ENCODE measurements around the gene TMOD2. TPM values are rescaled to one million over a fixed set of nuclear protein-coding genes. Genes with fewer than 3 reads are reported as not detected.
A peak's percentile ranks its signal among the peaks of the same experiment; 100 is the strongest.
"Not testable (repeated sequence)": the region's sequence is repeated elsewhere in the genome, so short reads cannot be mapped to it uniquely, and the experiment has no call there.

Gene TMOD2
- total RNA-seq, 2 donors from 2014 or later, result 5.1 to 7.3 TPM

DNA sequence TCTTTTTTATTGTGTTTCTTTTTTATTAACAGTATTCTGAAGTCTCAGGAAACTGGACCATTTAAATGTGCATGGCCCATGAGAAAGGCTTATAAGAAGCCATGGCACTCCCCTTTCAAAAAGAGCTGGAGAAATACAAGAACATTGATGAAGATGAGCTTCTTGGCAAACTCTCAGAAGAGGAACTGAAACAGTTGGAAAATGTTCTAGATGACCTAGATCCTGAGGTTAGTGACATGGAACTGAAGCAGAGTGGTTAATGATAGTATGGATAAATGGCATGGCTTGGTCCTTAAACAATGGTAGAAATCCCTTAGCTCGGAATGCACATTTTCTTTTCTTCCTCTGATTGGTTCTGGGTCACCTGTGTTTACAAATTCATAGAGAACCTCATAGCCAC lies 14.9 kb downstream of the TMOD2 start:
- peaks cover 2 to 10% of the 10 kb centered on the region in 2 donors for H3K36me3 Mint-ChIP-seq (ENCODE audit: insufficient read depth in 2 of 2)
- no peak for ATAC-seq (replicated peaks in 1 of 2)

GRCh38 chr15:51768018-51768417 lies 16.6 kb downstream of the TMOD2 start:
- peak in 1 of 2 donors; percentile 12 for DNase-seq
- Mint-ChIP-seq H3K36me3 (ENCODE audit: insufficient read depth in 2 of 2) (peaks cover 2 to 10% of the 10 kb centered on the region in 2 donors), H3K9me3 (peaks cover 0 to 1% of the 10 kb centered on the region in 2 donors), H3K4me1 (ENCODE audit: low read depth) (peaks cover 12% of the 10 kb centered on the region), H3K27me3 (ENCODE audit: low read depth) (no peaks in the 10 kb centered on the region), H3K4me3 (peak overlapping the region in 1 of 2 donors; percentile 21), H3K27ac (peak overlapping the region; percentile 89)
- peak in 1 of 2 donors; percentile 38 for ATAC-seq (replicated peaks in 1 of 2)

More for the DNA sequence above, 14.9 kb downstream of the TMOD2 start:
- H3K4me3 Mint-ChIP-seq, result no peak overlapping the region
- no peak overlapping the region for H3K27ac Mint-ChIP-seq
- H3K4me1 Mint-ChIP-seq (ENCODE audit: low read depth), result peaks cover 12% of the 10 kb centered on the region
- no peaks in the 10 kb centered on the region for H3K27me3 Mint-ChIP-seq (ENCODE audit: low read depth)
- H3K9me3 Mint-ChIP-seq, result peaks cover 0 to 1% of the 10 kb centered on the region in 2 donors
- no peak for DNase-seq

DNA sequence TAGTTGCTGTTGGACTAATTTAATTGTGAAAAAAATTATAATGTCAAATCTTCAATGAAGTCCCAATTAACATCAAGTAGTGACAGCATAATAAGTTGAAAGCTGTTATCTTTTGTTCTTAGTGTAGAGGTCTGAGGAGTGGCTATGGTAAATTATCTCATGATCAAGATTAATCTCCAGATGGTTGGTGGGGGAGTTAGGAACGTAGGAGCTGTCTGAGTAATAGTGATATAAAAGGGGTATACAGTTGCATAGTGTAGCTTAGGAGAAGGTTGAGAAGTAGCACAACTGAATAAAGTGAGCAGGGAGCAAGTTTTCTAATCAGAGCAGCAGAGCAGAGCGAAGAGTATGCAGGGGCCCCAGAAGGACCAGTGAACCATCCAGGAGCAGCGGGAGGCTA lies 19.5 kb downstream of the TMOD2 start:
- peaks cover 2 to 10% of the 10 kb centered on the region in 2 donors for H3K36me3 Mint-ChIP-seq (ENCODE audit: insufficient read depth in 2 of 2)
- no peaks in the 10 kb centered on the region for H3K27me3 Mint-ChIP-seq (ENCODE audit: low read depth)
- ATAC-seq (replicated peaks in 1 of 2), result no peak

GRCh38 chr15:51771773-51772172 lies 20.4 kb downstream of the TMOD2 start:
- peaks cover 2 to 10% of the 10 kb centered on the region in 2 donors for H3K36me3 Mint-ChIP-seq (ENCODE audit: insufficient read depth in 2 of 2)
- peaks cover 18% of the 10 kb centered on the region for H3K4me1 Mint-ChIP-seq (ENCODE audit: low read depth)
- no peaks in the 10 kb centered on the region for H3K27me3 Mint-ChIP-seq (ENCODE audit: low read depth)
- peaks cover 0 to 1% of the 10 kb centered on the region in 2 donors for H3K9me3 Mint-ChIP-seq
- ATAC-seq (replicated peaks in 1 of 2) (no peak), DNase-seq (no peak)
- no peak overlapping the region for H3K27ac Mint-ChIP-seq
- H3K4me3 Mint-ChIP-seq, result no peak overlapping the region

More for the DNA sequence above, 19.5 kb downstream of the TMOD2 start:
- no peak overlapping the region for H3K4me3 Mint-ChIP-seq
- H3K9me3 Mint-ChIP-seq, result peaks cover 0 to 1% of the 10 kb centered on the region in 2 donors
- H3K27ac Mint-ChIP-seq, result no peak overlapping the region
- H3K4me1 Mint-ChIP-seq (ENCODE audit: low read depth), result peaks cover 13% of the 10 kb centered on the region
- DNase-seq, result no peak

DNA sequence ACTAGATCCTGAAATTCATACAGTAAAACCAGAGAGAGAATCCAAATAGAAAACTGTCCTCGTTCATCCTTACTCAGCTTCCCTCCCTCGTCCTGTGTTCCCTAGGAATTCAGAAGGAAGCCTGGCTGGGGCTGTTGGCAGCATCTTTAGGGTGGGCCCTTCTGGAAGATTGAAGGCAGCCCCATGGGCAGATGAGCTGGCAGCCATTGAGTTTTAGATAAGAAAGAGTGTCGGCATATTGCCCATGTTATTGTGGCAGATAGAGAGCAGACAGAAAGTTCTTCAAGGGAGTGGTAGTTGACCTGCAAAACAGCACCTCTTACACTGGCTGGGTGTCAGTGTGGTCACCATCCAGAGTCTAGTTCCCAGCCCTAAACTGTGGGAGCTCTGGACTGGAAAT lies 23.5 kb downstream of the TMOD2 start:
- DNase-seq (no peak), ATAC-seq (replicated peaks in 1 of 2) (no peak)
- no peak overlapping the region for H3K27ac Mint-ChIP-seq
- H3K27me3 Mint-ChIP-seq (ENCODE audit: low read depth), result no peaks in the 10 kb centered on the region
- peaks cover 6% of the 10 kb centered on the region for H3K4me1 Mint-ChIP-seq (ENCODE audit: low read depth)
- H3K4me3 Mint-ChIP-seq, result no peak overlapping the region
- peaks cover 0 to 2% of the 10 kb centered on the region in 2 donors for H3K36me3 Mint-ChIP-seq (ENCODE audit: insufficient read depth in 2 of 2)
- H3K9me3 Mint-ChIP-seq, result no peaks in the 10 kb centered on the region

- H3K9me3 Mint-ChIP-seq, result no peaks in the 10 kb centered on the region
- no peak overlapping the region for H3K27ac Mint-ChIP-seq
- H3K27me3 Mint-ChIP-seq (ENCODE audit: low read depth), result no peaks in the 10 kb centered on the region
- peaks cover 6% of the 10 kb centered on the region for H3K4me1 Mint-ChIP-seq (ENCODE audit: low read depth)
- DNase-seq, result peak; percentile 35 to 39
- H3K4me3 Mint-ChIP-seq, result no peak overlapping the region
- H3K36me3 Mint-ChIP-seq (ENCODE audit: insufficient read depth in 2 of 2), result no peaks in the 10 kb centered on the region
- ATAC-seq (replicated peaks in 1 of 2), result peak in 1 of 2 donors; percentile 52
Observed at GRCh38 chr15:51775967-51776816, 24.8 kb downstream of the TMOD2 start.

DNA sequence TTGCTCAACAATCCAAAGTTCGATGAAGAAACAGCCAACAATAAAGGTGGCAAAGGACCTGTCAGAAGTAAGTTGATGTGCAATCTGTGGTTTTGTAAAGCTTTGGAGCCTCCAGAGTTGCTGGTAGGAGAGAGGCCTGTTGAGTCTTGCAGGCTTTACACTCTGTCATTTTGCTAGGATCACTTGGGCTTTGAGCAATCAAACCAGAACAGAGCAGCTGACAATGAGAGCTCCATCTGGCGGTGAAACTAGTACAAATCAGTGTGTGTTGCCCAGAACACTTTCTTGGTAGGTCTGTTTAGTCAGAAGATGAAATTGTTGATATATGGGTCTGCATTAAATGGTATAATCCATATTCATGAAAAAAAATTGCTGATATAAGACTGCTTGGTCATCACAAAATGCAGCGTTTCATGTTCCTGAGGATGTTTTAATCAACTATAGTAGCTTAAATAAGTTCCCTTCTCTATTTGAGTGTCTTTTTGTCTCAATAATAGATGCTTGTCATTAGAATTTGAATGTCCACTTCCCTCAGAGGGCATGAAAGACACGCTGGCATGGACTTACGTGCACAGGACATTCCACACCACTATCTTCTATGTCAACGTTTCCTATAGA lies 25.7 kb downstream of the TMOD2 start:
- Mint-ChIP-seq H3K4me1 (ENCODE audit: low read depth) (peaks cover 6% of the 10 kb centered on the region), H3K27ac (no peak overlapping the region), H3K9me3 (no peaks in the 10 kb centered on the region), H3K4me3 (no peak overlapping the region), H3K36me3 (ENCODE audit: insufficient read depth in 2 of 2) (peaks cover 0 to 3% of the 10 kb centered on the region in 2 donors), H3K27me3 (ENCODE audit: low read depth) (no peaks in the 10 kb centered on the region)
- peak; percentile 75 for ATAC-seq (replicated peaks in 1 of 2)
- DNase-seq, result peak; percentile 55 to 65

DNA sequence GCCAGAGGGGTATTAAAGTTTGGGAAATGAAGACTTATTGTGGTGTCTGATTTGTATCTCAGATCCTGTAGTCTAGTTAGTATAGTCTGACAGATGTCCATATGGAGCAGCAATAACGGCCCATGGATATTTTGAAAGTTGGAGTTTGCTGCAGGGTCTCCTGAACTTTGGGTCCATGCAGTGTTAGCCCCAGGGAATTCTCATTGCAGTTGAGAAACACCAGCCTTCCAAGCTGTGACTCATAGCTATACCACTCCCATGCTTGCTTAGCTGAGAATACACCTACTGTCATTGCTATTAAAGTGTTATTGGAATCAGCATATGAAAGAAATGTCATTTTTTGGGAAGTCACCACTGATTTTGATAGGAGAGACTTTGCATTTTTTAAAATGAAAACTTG lies 29.2 kb downstream of the TMOD2 start:
- Mint-ChIP-seq H3K27ac (no peak overlapping the region), H3K27me3 (ENCODE audit: low read depth) (no peaks in the 10 kb centered on the region), H3K4me1 (ENCODE audit: low read depth) (peaks cover 6% of the 10 kb centered on the region), H3K9me3 (no peaks in the 10 kb centered on the region), H3K4me3 (no peak overlapping the region), H3K36me3 (ENCODE audit: insufficient read depth in 2 of 2) (peaks cover 0 to 3% of the 10 kb centered on the region in 2 donors)
- ATAC-seq (replicated peaks in 1 of 2) (no peak), DNase-seq (no peak)

DNA sequence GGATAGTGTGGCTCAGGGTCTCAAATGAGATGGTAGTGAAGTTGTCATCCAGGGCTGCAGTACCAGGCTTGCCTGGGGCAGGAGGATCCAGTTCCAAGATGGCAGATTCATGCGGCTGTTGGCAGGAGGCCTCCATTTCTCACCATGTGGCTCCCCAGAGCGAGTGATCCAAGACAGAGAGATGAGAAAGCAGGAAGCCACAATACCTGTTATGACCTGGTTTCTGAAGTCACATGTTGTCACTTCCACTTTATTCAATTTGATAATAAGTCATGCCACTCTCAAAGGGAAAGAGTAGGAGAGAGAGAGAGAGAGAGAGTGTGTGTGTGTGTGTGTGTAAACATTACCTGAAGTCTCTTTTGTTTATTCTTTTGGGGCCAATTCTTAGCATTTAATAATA lies 30.1 kb downstream of the TMOD2 start:
- Mint-ChIP-seq H3K9me3 (no peaks in the 10 kb centered on the region), H3K4me3 (no peak overlapping the region), H3K27me3 (ENCODE audit: low read depth) (no peaks in the 10 kb centered on the region), H3K36me3 (ENCODE audit: insufficient read depth in 2 of 2) (peaks cover 0 to 3% of the 10 kb centered on the region in 2 donors), H3K27ac (peak overlapping the region; percentile 44), H3K4me1 (ENCODE audit: low read depth) (no peaks in the 10 kb centered on the region)
- no peak for ATAC-seq (replicated peaks in 1 of 2)
- DNase-seq, result no peak

- DNase-seq (no peak), ATAC-seq (replicated peaks in 1 of 2) (no peak)
- no peaks in the 10 kb centered on the region for H3K4me1 Mint-ChIP-seq (ENCODE audit: low read depth)
- no peaks in the 10 kb centered on the region for H3K27me3 Mint-ChIP-seq (ENCODE audit: low read depth)
- H3K4me3 Mint-ChIP-seq, result no peak overlapping the region
- peaks cover 0 to 3% of the 10 kb centered on the region in 2 donors for H3K36me3 Mint-ChIP-seq (ENCODE audit: insufficient read depth in 2 of 2)
- H3K27ac Mint-ChIP-seq, result no peak overlapping the region
- no peaks in the 10 kb centered on the region for H3K9me3 Mint-ChIP-seq
Observed at GRCh38 chr15:51782357-51782896, 31.0 kb downstream of the TMOD2 start.

GRCh38 chr15:51783967-51784366 lies 32.6 kb downstream of the TMOD2 start:
- H3K9me3 Mint-ChIP-seq, result no peaks in the 10 kb centered on the region
- DNase-seq (no peak), ATAC-seq (replicated peaks in 1 of 2) (no peak)
- H3K36me3 Mint-ChIP-seq (ENCODE audit: insufficient read depth in 2 of 2), result peaks cover 0 to 3% of the 10 kb centered on the region in 2 donors
- H3K27ac Mint-ChIP-seq, result no peak overlapping the region
- H3K27me3 Mint-ChIP-seq (ENCODE audit: low read depth), result no peaks in the 10 kb centered on the region
- H3K4me3 Mint-ChIP-seq, result no peak overlapping the region
- no peaks in the 10 kb centered on the region for H3K4me1 Mint-ChIP-seq (ENCODE audit: low read depth)

GRCh38 chr15:51787130-51787529 lies 35.7 kb downstream of the TMOD2 start:
- ATAC-seq (replicated peaks in 1 of 2); H3K9me3 Mint-ChIP-seq; DNase-seq; H3K27me3 Mint-ChIP-seq (ENCODE audit: low read depth); H3K4me3 Mint-ChIP-seq; H3K36me3 Mint-ChIP-seq (ENCODE audit: insufficient read depth in 2 of 2); H3K27ac Mint-ChIP-seq; H3K4me1 Mint-ChIP-seq (ENCODE audit: low read depth): not testable (repeated sequence)

DNA sequence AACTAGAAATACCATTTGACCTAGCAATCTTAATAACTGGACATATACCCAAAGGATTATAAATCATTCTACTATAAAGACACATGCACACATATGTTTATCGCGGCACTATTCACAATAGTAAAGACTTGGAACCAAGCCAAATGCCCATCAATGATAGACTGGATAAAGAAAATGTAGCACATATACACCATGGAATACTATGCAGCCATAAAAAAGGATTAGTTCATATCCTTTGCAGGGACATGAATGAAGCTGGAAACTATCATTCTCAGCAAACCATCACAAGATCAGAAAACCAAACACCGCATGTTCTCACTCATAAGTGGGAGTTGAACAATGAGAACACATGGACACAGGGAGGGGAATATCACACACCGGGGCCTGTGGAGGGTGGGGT lies 41.1 kb downstream of the TMOD2 start:
- H3K36me3 Mint-ChIP-seq (ENCODE audit: insufficient read depth in 2 of 2); H3K27ac Mint-ChIP-seq; H3K9me3 Mint-ChIP-seq; ATAC-seq (replicated peaks in 1 of 2); H3K4me1 Mint-ChIP-seq (ENCODE audit: low read depth); H3K27me3 Mint-ChIP-seq (ENCODE audit: low read depth); DNase-seq; H3K4me3 Mint-ChIP-seq: not testable (repeated sequence)
